Stomach smooth muscle (tissue), 2 donors: Measurements from ENCODE around the gene PTPRT.

Source experiments
- H3K27ac ChIP-seq: one replicate; pipeline ENCODE4 v1.7.0; 2013; ENCODE audit warnings: mild to moderate bottlenecking, low read length, inconsistent platforms
- H3K27me3 ChIP-seq, 2 donors: one replicate each; pipeline ENCODE4 v1.7.0; 2013; ENCODE audit warnings: low read length in 2 of 2; ENCODE audit not compliant: insufficient read depth in 2 of 2, control insufficient read depth in 1 of 2
- H3K36me3 ChIP-seq, 2 donors: one replicate each; pipeline ENCODE4 v1.7.0; 2013; ENCODE audit warnings: low read length in 2 of 2; ENCODE audit not compliant: control insufficient read depth in 2 of 2, insufficient read depth in 2 of 2
- H3K4me1 ChIP-seq: one replicate; pipeline ENCODE4 v1.7.0; 2013; ENCODE audit warnings: low read length; ENCODE audit not compliant: control insufficient read depth, insufficient read depth
- H3K4me3 ChIP-seq, 2 donors: one replicate each; pipeline ENCODE4 v1.7.0; 2013; ENCODE audit warnings: low read length in 2 of 2
- H3K9ac ChIP-seq, 2 donors: one replicate each; pipeline ENCODE4 v1.7.0; 2013; ENCODE audit warnings: low read length in 2 of 2, mild to moderate bottlenecking in 1 of 2
- H3K9me3 ChIP-seq, 2 donors: one replicate each; pipeline ENCODE4 v1.7.0; 2013; ENCODE audit warnings: low read length in 2 of 2; ENCODE audit not compliant: control insufficient read depth in 2 of 2
- donor health status: healthy.
- donor health status: Pancreatic carcinoma.

PTPRT gene

GRCh38 chr20:42957018-42957703, 232.5 kb downstream of the PTPRT start:
- Histone ChIP-seq H3K4me3 (no peak overlapping the region), H3K9me3 (peaks cover 0 to 7% of the 10 kb centered on the region in 2 donors), H3K4me1 (no peaks in the 10 kb centered on the region), H3K27ac (no peak overlapping the region), H3K27me3 (no peaks in the 10 kb centered on the region), H3K36me3 (no peaks in the 10 kb centered on the region), H3K9ac (no peak overlapping the region)

- H3K36me3 ChIP-seq = no peaks in the 10 kb centered on the region
- no peak overlapping the region for H3K27ac ChIP-seq
- H3K4me3 ChIP-seq = no peak overlapping the region
- no peaks in the 10 kb centered on the region for H3K27me3 ChIP-seq
- no peak overlapping the region for H3K9ac ChIP-seq
- peaks cover 0 to 7% of the 10 kb centered on the region in 2 donors for H3K9me3 ChIP-seq
- H3K4me1 ChIP-seq = no peaks in the 10 kb centered on the region
These were observed 234.0 kb downstream of the PTPRT start for GRCh38 chr20:42955713-42956112.

- Histone ChIP-seq H3K9me3 (peaks cover 0 to 7% of the 10 kb centered on the region in 2 donors), H3K27ac (no peak overlapping the region)
These were observed 234.8 kb downstream of the PTPRT start for GRCh38 chr20:42954951-42955350.

GRCh38 chr20:42949950-42950349, 239.8 kb downstream of the PTPRT start:
- Histone ChIP-seq H3K9ac (no peak overlapping the region), H3K27ac (no peak overlapping the region), H3K9me3 (peaks cover 0 to 8% of the 10 kb centered on the region in 2 donors), H3K36me3 (no peaks in the 10 kb centered on the region), H3K4me3 (no peak overlapping the region), H3K27me3 (no peaks in the 10 kb centered on the region), H3K4me1 (no peaks in the 10 kb centered on the region)

More at GRCh38 chr20:42954951-42955350, 234.8 kb downstream of the PTPRT start:
- Histone ChIP-seq H3K36me3 (no peaks in the 10 kb centered on the region), H3K9ac (no peak overlapping the region), H3K4me1 (no peaks in the 10 kb centered on the region), H3K4me3 (no peak overlapping the region), H3K27me3 (no peaks in the 10 kb centered on the region)

GRCh38 chr20:42945234-42945994, 244.3 kb downstream of the PTPRT start:
- Histone ChIP-seq H3K4me1 (no peaks in the 10 kb centered on the region), H3K27ac (no peak overlapping the region), H3K27me3 (no peaks in the 10 kb centered on the region), H3K9ac (no peak overlapping the region), H3K4me3 (no peak overlapping the region), H3K9me3 (peaks cover 0 to 8% of the 10 kb centered on the region in 2 donors), H3K36me3 (no peaks in the 10 kb centered on the region)

- Histone ChIP-seq H3K9me3 (no peaks in the 10 kb centered on the region), H3K27me3 (no peaks in the 10 kb centered on the region), H3K9ac (no peak overlapping the region), H3K4me3 (no peak overlapping the region), H3K27ac (no peak overlapping the region), H3K4me1 (no peaks in the 10 kb centered on the region), H3K36me3 (no peaks in the 10 kb centered on the region)
These were observed 248.1 kb downstream of the PTPRT start for GRCh38 chr20:42941629-42942028.

- Histone ChIP-seq H3K36me3 (no peaks in the 10 kb centered on the region), H3K9me3 (no peaks in the 10 kb centered on the region), H3K27me3 (no peaks in the 10 kb centered on the region), H3K4me3 (no peak overlapping the region), H3K4me1 (no peaks in the 10 kb centered on the region), H3K27ac (no peak overlapping the region), H3K9ac (no peak overlapping the region)
These were observed 251.1 kb downstream of the PTPRT start for GRCh38 chr20:42938441-42939205.

- Histone ChIP-seq H3K9ac (no peak overlapping the region), H3K36me3 (no peaks in the 10 kb centered on the region), H3K9me3 (no peaks in the 10 kb centered on the region), H3K4me3 (no peak overlapping the region), H3K4me1 (no peaks in the 10 kb centered on the region), H3K27ac (no peak overlapping the region), H3K27me3 (no peaks in the 10 kb centered on the region)
These were observed 253.2 kb downstream of the PTPRT start for GRCh38 chr20:42936482-42936881.

GRCh38 chr20:42924215-42924614, 265.5 kb downstream of the PTPRT start:
- H3K27ac ChIP-seq = no peak overlapping the region
- H3K36me3 ChIP-seq = no peaks in the 10 kb centered on the region
- H3K9me3 ChIP-seq = no peaks in the 10 kb centered on the region
- no peaks in the 10 kb centered on the region for H3K27me3 ChIP-seq
- no peaks in the 10 kb centered on the region for H3K4me1 ChIP-seq
- no peak overlapping the region for H3K9ac ChIP-seq
- H3K4me3 ChIP-seq = no peak overlapping the region

GRCh38 chr20:42923348-42923918, 266.3 kb downstream of the PTPRT start:
- Histone ChIP-seq H3K27ac (no peak overlapping the region), H3K4me1 (no peaks in the 10 kb centered on the region), H3K9ac (no peak overlapping the region), H3K4me3 (no peak overlapping the region), H3K9me3 (no peaks in the 10 kb centered on the region), H3K27me3 (no peaks in the 10 kb centered on the region), H3K36me3 (no peaks in the 10 kb centered on the region)
